Measurements from ENCODE around the gene EIF1B.

Gene EIF1B

DNA sequence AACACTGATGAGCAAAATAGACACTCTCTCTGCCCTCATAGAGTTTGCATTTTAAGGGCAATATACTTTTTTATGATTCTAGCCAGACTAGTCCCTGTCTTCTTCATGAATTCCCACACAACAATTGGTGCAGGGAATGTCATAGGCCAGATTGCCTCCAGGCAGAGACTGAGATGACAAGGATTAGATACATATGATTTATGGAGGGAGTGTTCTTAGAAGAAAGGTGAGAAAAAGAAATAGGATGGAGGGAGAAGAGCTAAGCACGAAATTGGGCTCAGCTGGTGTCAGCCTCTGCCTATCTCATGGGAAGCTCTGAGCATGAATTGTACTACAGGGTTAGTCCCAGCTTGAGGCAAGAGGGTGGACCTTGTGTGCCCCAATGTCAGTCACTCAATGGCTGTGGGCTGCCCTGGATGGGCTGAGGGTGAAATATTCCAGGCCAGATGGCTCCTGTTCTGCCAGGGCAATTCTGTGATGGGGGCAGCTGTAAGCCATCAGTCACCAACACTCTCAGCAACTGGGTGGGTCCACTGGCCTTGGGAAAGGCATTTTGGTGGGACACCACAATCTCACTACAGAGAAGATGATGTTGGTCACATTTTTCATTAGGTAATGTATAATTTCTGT is 31.1 kb downstream of the EIF1B start:
- DNase-seq (ENCODE audit: low read depth in 2 of 2) = no peak

DNA sequence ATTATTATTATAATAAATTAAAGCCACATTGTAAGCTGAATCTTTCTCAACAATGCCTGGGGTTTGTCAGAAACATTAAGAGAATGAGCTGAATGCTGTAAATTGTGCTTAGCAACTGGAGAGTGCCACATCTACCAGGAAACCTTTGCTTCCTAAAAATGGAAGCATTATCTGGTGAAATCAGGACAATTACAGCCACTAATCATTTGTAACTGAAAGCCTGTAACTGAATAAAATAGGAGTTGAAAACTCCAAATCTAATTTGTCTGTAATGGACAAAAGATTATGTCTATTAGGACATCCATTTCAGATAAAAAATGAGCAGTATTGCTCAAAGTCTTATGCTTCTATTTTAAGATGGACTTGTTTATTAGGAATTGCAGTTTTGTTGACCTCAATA is 32.2 kb downstream of the EIF1B start:
- no peak for DNase-seq (ENCODE audit: low read depth in 2 of 2)

DNA sequence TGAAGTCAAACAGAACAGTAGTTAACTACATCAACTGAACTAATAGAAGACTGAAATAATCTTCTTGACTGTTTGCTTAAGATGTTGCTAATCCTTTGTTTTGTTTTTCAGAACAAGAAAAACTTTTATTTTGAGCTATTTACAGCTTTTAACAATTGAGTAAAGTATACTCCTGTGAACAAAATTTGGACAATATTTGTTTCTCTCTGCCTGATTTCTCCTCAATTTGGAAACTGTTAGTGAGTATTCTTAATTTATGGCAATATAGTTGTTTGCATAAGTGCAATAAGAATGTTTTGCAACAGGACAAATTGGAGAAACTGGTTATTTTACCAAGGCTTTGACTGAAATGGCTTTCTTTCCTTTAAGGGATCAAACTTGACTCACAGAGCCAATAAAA is 41.0 kb downstream of the EIF1B start:
- DNase-seq (ENCODE audit: low read depth in 2 of 2) = no peak

DNA sequence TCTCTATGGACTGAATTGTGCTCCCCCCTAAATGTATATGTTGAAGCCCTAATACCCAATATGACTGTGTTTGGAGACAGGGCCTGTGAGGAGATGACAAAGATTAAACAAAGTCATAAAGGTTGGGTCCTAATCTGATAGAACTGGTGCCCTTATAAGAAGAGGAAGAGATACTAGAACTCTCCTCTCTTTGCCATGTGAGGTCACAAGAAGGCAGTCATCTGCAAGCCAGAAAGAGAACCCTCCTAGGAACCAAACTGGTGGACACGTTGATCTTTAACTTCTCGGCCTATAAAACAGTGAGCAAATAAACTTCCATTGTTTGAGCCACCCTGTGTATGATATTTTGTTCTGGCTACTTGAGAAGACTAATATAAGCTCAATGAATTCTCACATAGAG is 45.9 kb downstream of the EIF1B start:
- DNase-seq (ENCODE audit: low read depth in 2 of 2) = no peak

DNA sequence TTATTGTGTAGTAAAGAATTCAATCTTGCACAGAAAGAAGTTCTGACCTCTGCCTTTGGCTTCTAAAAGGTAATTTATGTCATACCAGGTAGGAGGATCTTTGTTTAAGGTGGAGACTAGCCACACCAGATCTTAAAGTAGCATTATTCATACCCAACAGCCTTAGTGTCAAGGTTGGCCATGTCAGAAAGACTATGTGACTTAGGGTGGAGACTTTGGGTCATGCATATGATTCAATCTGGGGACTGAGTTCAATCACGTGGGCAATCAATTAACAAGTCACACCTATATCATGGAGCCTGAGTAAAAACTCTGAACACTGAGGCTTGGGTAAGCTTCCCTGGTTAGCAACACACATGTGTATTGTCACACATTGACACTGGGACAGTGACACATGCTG is 48.9 kb downstream of the EIF1B start:
- no peak for DNase-seq (ENCODE audit: low read depth in 2 of 2)

All from stimulated activated CD8-positive, alpha-beta memory T cell treated with anti-CD3 and anti-CD28 coated beads, Interleukin-2, amount 100 ng/mL, for 48 hours (primary cell).